GM12878 (cell line): Measurements from ENCODE around the gene KIF9. TPM values are rescaled to one million over a fixed set of nuclear protein-coding genes. Genes with fewer than 3 reads are reported as not detected.
A peak's percentile ranks its signal among the peaks of the same experiment; 100 is the strongest.

ENCODE experiments used
- ATAC-seq: fragments of 200-7000 bp; cut with Tn5 transposase; 3 replicates; pipeline ENCODE4 v1.9.1; 2020; ENCODE audit warnings: mild to moderate bottlenecking, moderate library complexity
- BruUV-seq: library from RNA; stranded (reverse); fragments of 400-500 nt; replicated peaks from 2 replicates; lab custom pipeline; 2021; lab: Mats Ljungman, UMichigan
- CTCF ChIA-PET: fragments of 300-600 bp; sonication (Branson Sonifier 250); formaldehyde crosslinking; extraction: SDS; loops from one replicate; lab custom pipeline; 2021; ENCODE audit warnings: inconsistent platforms; lab: Yijun Ruan, JAX
- POLR2A ChIA-PET: fragments of 350-600 bp; formaldehyde crosslinking; extraction: SDS; loops from one replicate; lab custom pipeline; 2021; ENCODE audit warnings: inconsistent platforms; lab: Charles Lee
- RAD21 ChIA-PET: fragments of 300-600 bp; sonication (Branson Sonifier 250); formaldehyde crosslinking; loops from one replicate; lab custom pipeline; 2023; ENCODE audit warnings: antibody characterized with exemption; ENCODE audit not compliant: unreplicated experiment; lab: Charles Lee
- SMC1A ChIA-PET: fragments of 300-600 bp; sonication (Branson Sonifier 250); formaldehyde crosslinking; loops from one replicate; lab custom pipeline; 2023; ENCODE audit not compliant: unreplicated experiment, uncharacterized antibody; lab: Charles Lee
- DNase-seq: peaks from one replicate; pipeline ENCODE4 v3.0.0-alpha.2; 2011; ENCODE audit warnings: low read depth, low spot score
- FAIRE-seq: peaks from 3 replicates; lab custom pipeline; 2011; peaks lifted over from hg19 to GRCh38; lab: Jason Lieb, UNC
- H2AFZ ChIP-seq: 2 replicates; pipeline ENCODE4 v1.6.0; 2011; ENCODE audit warnings: low read depth, low read length, control low read depth; ENCODE audit not compliant: control insufficient read depth
- H3K27ac ChIP-seq: 2 replicates; pipeline ENCODE4 v1.5.1; 2011; ENCODE audit warnings: control low read depth; ENCODE audit not compliant: control insufficient read depth, insufficient read depth
- H3K27me3 ChIP-seq, 2 experiments: replicated peaks in 1 of 2; 2 replicates each; pipeline versions ENCODE4 v1.6.0 to v1.6.1; 2011; ENCODE audit warnings: low read length in 1 of 2; ENCODE audit not compliant: control insufficient read depth in 2 of 2, insufficient read depth in 2 of 2
- H3K36me3 ChIP-seq, 2 experiments: 2 replicates each; pipeline ENCODE4 v1.5.1; 2011; ENCODE audit warnings: low read length in 1 of 2; ENCODE audit not compliant: control insufficient read depth in 2 of 2, insufficient read depth in 2 of 2
- H3K4me1 ChIP-seq: 2 replicates; pipeline ENCODE4 v1.6.1; 2011; ENCODE audit warnings: mild to moderate bottlenecking, low read length, moderate library complexity, mixed read lengths; ENCODE audit not compliant: control insufficient read depth, insufficient read depth
- H3K4me2 ChIP-seq: 2 replicates; pipeline ENCODE4 v1.6.0; 2011; ENCODE audit warnings: control low read depth; ENCODE audit not compliant: control insufficient read depth, insufficient read depth
- H3K4me3 ChIP-seq: fragments of 200-600 bp; sonication (generic); 2 replicates; pipeline ENCODE4 v1.5.1; 2016
- H3K79me2 ChIP-seq: 2 replicates; pipeline ENCODE4 v1.6.0; 2011; ENCODE audit warnings: low read length; ENCODE audit not compliant: control insufficient read depth, insufficient read depth
- H3K9ac ChIP-seq: 2 replicates; pipeline ENCODE4 v1.8.0; 2011; ENCODE audit warnings: low read length, control low read depth, mixed read lengths; ENCODE audit not compliant: control insufficient read depth, insufficient read depth
- H3K9me3 ChIP-seq: replicated peaks from 3 replicates; pipeline ENCODE4 v1.5.1; 2011; ENCODE audit warnings: mild to moderate bottlenecking, low read length; ENCODE audit not compliant: control insufficient read depth, insufficient read depth
- H4K20me1 ChIP-seq: 2 replicates; pipeline ENCODE4 v1.6.0; 2011; ENCODE audit not compliant: control insufficient read depth, insufficient read depth
- CTCF ChIP-seq, 3 experiments: IDR thresholded peaks in 2 of 3; conservative IDR thresholded peaks in 1 of 3; 2 replicates each; pipeline ENCODE4 v1.5.1; 2011; ENCODE audit warnings: low read depth in 3 of 3, low read length in 3 of 3, mild to moderate bottlenecking in 3 of 3, control low read depth in 2 of 3, moderate library complexity in 2 of 3, inconsistent platforms in 1 of 3, mixed read lengths in 1 of 3; ENCODE audit not compliant: control insufficient read depth in 2 of 3, insufficient read depth in 1 of 3; ENCODE audit errors: extremely low read depth in 1 of 3
- EGR1 ChIP-seq, 2 experiments: IDR thresholded peaks; 1 replicate in 1 of 2; 2 replicates in 1 of 2; pipeline ENCODE4 v1.6.1; 2011 to 2012; ENCODE audit warnings: low read depth in 2 of 2, low read length in 2 of 2, borderline replicate concordance in 1 of 2, mild to moderate bottlenecking in 1 of 2, moderate library complexity in 1 of 2
- NFIC ChIP-seq: IDR thresholded peaks from 2 replicates; pipeline ENCODE4 v1.6.1; 2012; ENCODE audit warnings: low read depth, mild to moderate bottlenecking, inconsistent platforms, low read length, moderate library complexity
- NFYB ChIP-seq: IDR thresholded peaks from 2 replicates; pipeline ENCODE4 v1.6.1; 2011; ENCODE audit warnings: low read depth, mild to moderate bottlenecking, low read length, improper control_type of control experiment, moderate library complexity; ENCODE audit not compliant: insufficient read depth
- PAX5 ChIP-seq: IDR thresholded peaks from 2 replicates; pipeline ENCODE4 v1.6.1; 2011; ENCODE audit warnings: low read depth, low read length, borderline replicate concordance
- PBX3 ChIP-seq: IDR thresholded peaks from 2 replicates; pipeline ENCODE4 v1.6.1; 2011; ENCODE audit warnings: mild to moderate bottlenecking, low read depth, low read length, moderate library complexity; ENCODE audit not compliant: insufficient replicate concordance
- PML ChIP-seq: IDR thresholded peaks from 2 replicates; pipeline ENCODE4 v1.6.1; 2012; ENCODE audit warnings: low read length, inconsistent platforms
- POLR2A ChIP-seq: IDR thresholded peaks from 2 replicates; pipeline ENCODE4 v1.6.1; 2011; ENCODE audit warnings: low read depth, mild to moderate bottlenecking, low read length
- RFX5 ChIP-seq: IDR thresholded peaks from 2 replicates; pipeline ENCODE4 v1.6.1; 2011; ENCODE audit warnings: low read depth, low read length, improper control_type of control experiment
- WGBS: methylation state at CpG from one replicate; pipeline ENCODE4 v1.1.6; 2016; ENCODE audit warnings: low lambda C conversion rate; ENCODE audit not compliant: insufficient replicate concordance, insufficient coverage; ENCODE audit errors: missing lambda C conversion rate; 5-methylcytosine and 5-hydroxymethylcytosine counted together
- in situ Hi-C: fragments of 300-500 bp; cut with MboI; formaldehyde crosslinking; loops from 9 replicates; pipeline ENCODE4 v1.14.3; 2018; ENCODE audit warnings: mixed read lengths
- intact Hi-C: fragments of 100-400 bp; cut with micrococcal nuclease; formaldehyde crosslinking; loops from one replicate; pipeline ENCODE4 v1.14.2; 2022; ENCODE audit not compliant: unreplicated experiment
- polyA plus RNA-seq, 11 experiments: library from polyadenylated mRNA; depleted of rRNA in 4 of 11; unstranded in 6 of 11; stranded (reverse) in 5 of 11; fragments of >200 nt; fragmentation: Nextera tagmentation in 4 of 11; fragmentation: Illumina TruSeq in 1 of 11; extraction: Ambion mirVana in 4 of 11; extraction: Trizol in 1 of 11; gene quantifications; 1 replicate in 1 of 11; 2 replicates in 10 of 11; pipeline versions ENCODE4 v1.2.1 to v1.2.3, GENCODE V29; 2011 to 2016; ENCODE audit warnings: inconsistent platforms in 2 of 11, missing spikeins in 2 of 11, low read depth in 1 of 11
- total RNA-seq, 4 experiments: library from RNA; depleted of rRNA in 3 of 4; stranded (reverse); fragments of >200 nt in 3 of 4; fragmentation: Illumina TruSeq in 1 of 4; extraction: Trizol in 1 of 4; gene quantifications; 2 replicates each; pipeline versions ENCODE4 v1.2.1 to v1.2.3, GENCODE V29; 2013 to 2021

Gene KIF9
- total and polyA plus RNA-seq, 10 of the 15 experiments (the other 5 are each of a cell fraction or from before 2014, with no cell fraction given) = 3.0 to 10.2 (median 5.9) TPM

GRCh38 chr3:47250309-47251060, 32.1 kb downstream of the KIF9 start (continued):
- peak; percentile 43 to 59 (median 45); a peak in 5 of 6 replicates for TF ChIP-seq CTCF (IDR thresholded peaks at IDR 0.05 in 2 of 3, conservative IDR thresholded peaks at IDR 0.05 in 1 of 3; ENCODE audit: control insufficient read depth in 2 of 3, extremely low read depth in 1 of 3, insufficient read depth in 1 of 3, low read depth in 3 of 3, low read length in 3 of 3)

- WGBS = 69% methylated on average over 14 of the region's 14 CpGs
- no peak for DNase-seq
These were observed 35.2 kb downstream of the KIF9 start for GRCh38 chr3:47247131-47248064.

More at GRCh38 chr3:47247131-47248064, 35.2 kb downstream of the KIF9 start:
- Histone ChIP-seq H2AFZ (no peak overlapping the region), H3K4me3 (no peak overlapping the region), H3K27me3 (no peaks in the 10 kb centered on the region), H3K4me2 (no peak overlapping the region), H3K36me3 (no peaks in the 10 kb centered on the region), H3K79me2 (no peaks in the 10 kb centered on the region), H4K20me1 (no peaks in the 10 kb centered on the region), H3K9ac (no peak overlapping the region), H3K27ac (no peak overlapping the region), H3K4me1 (no peaks in the 10 kb centered on the region), H3K9me3 (no peaks in the 10 kb centered on the region)
- intact Hi-C loops = no loop called here
- ChIA-PET SMC1A (interaction anchor here (0.8 to 1.2 kb wide), 3 partner anchors 16 to 28 kb away, joined by 3 read pairs; no protein-coding TSS in a partner anchor), RAD21 (no interaction called here), CTCF (no interaction called here)
- BruUV-seq = no TSS peak
- ATAC-seq = no peak
- in situ Hi-C loops = no loop called here
- FAIRE-seq = no peak
- TF ChIP-seq NFYB (no peak), PML (no peak), EGR1 (IDR thresholded peaks at IDR 0.05; ENCODE audit: borderline replicate concordance in 1 of 2, low read depth in 2 of 2, low read length in 2 of 2) (no peak), NFIC (no peak), PAX5 (no peak), RFX5 (no peak), POLR2A (no peak), PBX3 (no peak)
- TF ChIP-seq, all 136 proteins: peak for 0
- POLR2A ChIA-PET = no interaction called here
